ENCODE results near the gene SF1. TPM values are rescaled to one million over a fixed set of nuclear protein-coding genes. Genes with fewer than 3 reads are reported as not detected.

SF1 gene
- total and polyA plus RNA-seq, 11 donors = 59.2 to 349 (median 152) TPM

DNA sequence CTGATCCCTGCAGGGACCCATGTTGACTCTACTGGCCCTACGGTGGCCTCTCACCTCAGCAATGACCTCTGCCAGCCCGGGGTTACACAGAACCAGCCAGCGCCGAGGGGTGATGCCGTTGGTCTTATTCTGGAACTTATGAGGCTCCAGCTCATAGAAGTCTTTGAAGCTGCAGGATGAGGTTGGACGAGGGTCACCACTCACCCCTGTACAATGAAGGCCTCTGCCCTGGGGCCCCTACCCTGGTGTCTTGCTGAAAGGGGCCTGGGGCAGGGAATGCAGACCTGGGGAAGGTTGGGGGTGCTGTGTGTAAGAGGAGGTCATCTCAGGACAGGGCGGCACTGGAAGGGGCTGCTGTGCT lies 25.3 kb downstream of the SF1 start:
- no peak overlapping the region for H3K4me3 ChIP-seq
- WGBS, 4 donors = 93 to 98% (median 97%) methylated on average over 7 of the region's 7 CpGs
- DNase-seq = no peak
- no peak for ATAC-seq
- intact Hi-C loops (cut with DNase I) = no loop called here
- TF ChIP-seq, protein P1, sequence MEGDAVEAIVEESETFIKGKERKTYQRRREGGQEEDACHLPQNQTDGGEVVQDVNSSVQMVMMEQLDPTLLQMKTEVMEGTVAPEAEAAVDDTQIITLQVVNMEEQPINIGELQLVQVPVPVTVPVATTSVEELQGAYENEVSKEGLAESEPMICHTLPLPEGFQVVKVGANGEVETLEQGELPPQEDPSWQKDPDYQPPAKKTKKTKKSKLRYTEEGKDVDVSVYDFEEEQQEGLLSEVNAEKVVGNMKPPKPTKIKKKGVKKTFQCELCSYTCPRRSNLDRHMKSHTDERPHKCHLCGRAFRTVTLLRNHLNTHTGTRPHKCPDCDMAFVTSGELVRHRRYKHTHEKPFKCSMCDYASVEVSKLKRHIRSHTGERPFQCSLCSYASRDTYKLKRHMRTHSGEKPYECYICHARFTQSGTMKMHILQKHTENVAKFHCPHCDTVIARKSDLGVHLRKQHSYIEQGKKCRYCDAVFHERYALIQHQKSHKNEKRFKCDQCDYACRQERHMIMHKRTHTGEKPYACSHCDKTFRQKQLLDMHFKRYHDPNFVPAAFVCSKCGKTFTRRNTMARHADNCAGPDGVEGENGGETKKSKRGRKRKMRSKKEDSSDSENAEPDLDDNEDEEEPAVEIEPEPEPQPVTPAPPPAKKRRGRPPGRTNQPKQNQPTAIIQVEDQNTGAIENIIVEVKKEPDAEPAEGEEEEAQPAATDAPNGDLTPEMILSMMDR (IDR thresholded peaks at IDR 0.05) = no peak
- no peak for TF ChIP-seq POLR2A (IDR thresholded peaks at IDR 0.05)
- H3K27me3 ChIP-seq = no peaks in the 10 kb centered on the region
- no peaks in the 10 kb centered on the region for H3K4me1 ChIP-seq
- peaks cover 0 to 42% (median 18%) of the 10 kb centered on the region in 9 donors for H3K36me3 ChIP-seq
- no peaks in the 10 kb centered on the region for H3K9me3 ChIP-seq
- H3K27ac ChIP-seq = no peak overlapping the region

DNA sequence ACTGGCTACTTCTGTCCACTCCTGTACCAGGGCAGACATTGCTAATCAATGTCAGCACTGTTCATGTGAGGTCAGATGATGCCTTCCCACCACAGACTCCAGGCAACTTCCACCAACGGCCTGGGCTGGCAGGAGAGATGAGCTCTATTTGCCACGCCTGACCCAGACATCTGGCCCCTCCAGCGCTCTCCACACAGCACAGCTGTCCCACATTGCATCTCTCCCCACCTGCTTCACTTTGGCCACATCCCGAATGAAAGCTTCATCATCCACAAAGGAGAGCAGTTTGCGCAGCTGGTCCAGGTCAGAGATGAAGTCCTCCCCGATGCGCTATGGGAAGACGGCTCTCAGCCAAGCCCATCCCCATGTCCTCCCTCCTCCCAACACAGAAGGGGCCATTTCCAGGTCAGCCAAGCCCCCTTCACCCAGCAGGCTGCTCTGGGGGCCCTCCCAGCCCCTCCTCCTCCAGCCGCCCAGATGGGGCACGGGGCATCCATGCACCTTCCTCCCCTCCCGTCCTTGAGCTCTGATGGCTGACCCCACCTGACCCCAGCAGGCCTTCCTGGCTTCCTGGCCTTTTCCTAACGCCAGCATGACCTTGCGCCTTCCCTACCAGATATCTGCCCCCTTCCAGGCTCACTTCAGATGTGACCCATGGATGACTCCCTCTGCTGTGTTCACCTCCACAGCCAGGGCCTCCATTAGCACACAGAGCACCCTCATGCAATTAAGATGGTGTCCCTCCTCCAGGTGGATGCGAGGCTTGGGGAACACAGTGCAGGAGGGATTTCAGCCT lies 26.0 kb downstream of the SF1 start:
- no peaks in the 10 kb centered on the region for H3K27me3 ChIP-seq
- WGBS, 4 donors = 85 to 92% (median 86%) methylated on average over 13 to 14 of the region's 14 CpGs
- H3K9me3 ChIP-seq = no peaks in the 10 kb centered on the region
- TF ChIP-seq, protein P1 (IDR thresholded peaks at IDR 0.05) = no peak
- no peak for TF ChIP-seq POLR2A (IDR thresholded peaks at IDR 0.05)
- intact Hi-C loops (cut with DNase I) = no loop called here
- no peaks in the 10 kb centered on the region for H3K4me1 ChIP-seq
- DNase-seq (no peak), ATAC-seq (no peak)
- peaks cover 0 to 42% (median 18%) of the 10 kb centered on the region in 9 donors for H3K36me3 ChIP-seq
- no peak overlapping the region for H3K27ac ChIP-seq
- no peak overlapping the region for H3K4me3 ChIP-seq

DNA sequence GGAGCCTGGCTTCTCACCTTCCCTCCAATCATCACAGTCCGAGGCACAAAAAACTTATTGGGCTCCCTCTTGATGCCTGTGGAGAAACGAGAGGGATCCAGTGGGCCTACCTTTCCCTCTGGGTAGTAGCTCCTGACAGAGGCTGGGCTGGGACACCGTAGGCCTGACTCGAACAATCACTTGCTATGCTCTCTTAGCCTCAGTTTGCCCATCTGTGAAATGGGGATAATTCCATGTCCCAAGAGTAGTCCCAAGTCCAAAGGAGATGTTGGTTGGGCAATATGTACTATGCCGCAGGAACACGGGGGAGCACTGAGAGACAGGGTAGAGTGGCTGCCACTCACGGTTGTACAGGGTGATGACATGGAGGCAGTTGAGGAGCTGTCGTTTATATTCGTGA lies 26.8 kb downstream of the SF1 start:
- no peak for DNase-seq
- Histone ChIP-seq H3K9me3 (no peaks in the 10 kb centered on the region), H3K4me1 (no peaks in the 10 kb centered on the region), H3K27ac (no peak overlapping the region), H3K36me3 (peaks cover 0 to 42% (median 18%) of the 10 kb centered on the region in 9 donors), H3K27me3 (no peaks in the 10 kb centered on the region), H3K4me3 (no peak overlapping the region)
- intact Hi-C loops (cut with DNase I) = no loop called here
- 87 to 97% (median 94%) methylated on average over 6 to 9 of the region's 9 CpGs for WGBS, 4 donors
- TF ChIP-seq, protein P1 (IDR thresholded peaks at IDR 0.05) = no peak
- no peak for TF ChIP-seq POLR2A (IDR thresholded peaks at IDR 0.05)
- ATAC-seq = no peak

DNA sequence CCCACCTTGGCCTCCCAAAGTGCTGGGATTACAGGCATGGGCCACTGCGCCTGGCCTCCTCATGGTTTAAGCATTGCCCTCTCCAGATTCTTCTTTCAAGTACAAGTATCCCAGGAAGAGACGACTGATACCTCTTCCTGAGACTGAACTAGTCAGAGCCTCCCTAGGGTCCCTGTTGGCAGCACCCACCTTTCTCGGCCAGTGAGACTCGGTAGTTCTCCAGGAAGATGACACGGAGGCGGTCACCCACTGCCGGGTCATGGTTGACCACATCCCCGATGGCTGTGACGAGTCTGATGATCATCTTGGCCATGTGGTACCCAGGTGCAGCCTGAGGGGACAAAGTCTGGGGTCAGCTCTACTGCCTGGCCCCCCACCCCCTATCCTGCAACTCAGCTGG lies 27.2 kb downstream of the SF1 start:
- no peak for TF ChIP-seq POLR2A (IDR thresholded peaks at IDR 0.05)
- TF ChIP-seq, protein P1 (IDR thresholded peaks at IDR 0.05) = no peak
- Histone ChIP-seq H3K4me1 (peaks cover 0 to 4% (median under 1%) of the 10 kb centered on the region in 12 donors), H3K4me3 (no peak overlapping the region), H3K9me3 (no peaks in the 10 kb centered on the region), H3K27ac (no peak overlapping the region), H3K36me3 (peaks cover 0 to 42% (median 18%) of the 10 kb centered on the region in 9 donors), H3K27me3 (no peaks in the 10 kb centered on the region)
- ATAC-seq (no peak), DNase-seq (no peak)
- 81 to 93% (median 91%) methylated on average over 5 to 9 of the region's 9 CpGs for WGBS, 4 donors
- intact Hi-C loops (cut with DNase I) = no loop called here
